HL-60 (cell line): ENCODE results near the gene CACYBP.

ENCODE experiments used
- DNase-seq, 2 experiments: peaks; one replicate each; pipeline ENCODE4 v3.0.0-alpha.2; 2010 to 2020; ENCODE audit warnings: low read depth in 1 of 2, low spot score in 1 of 2
- H3K27ac ChIP-seq: fragments of 250-450 bp; sonication (Bioruptor Pico); replicated peaks from 2 replicates; pipeline ENCODE4 v1.5.1; 2020; ENCODE audit warnings: mild to moderate bottlenecking, moderate library complexity
- H3K27me3 ChIP-seq: fragments of 250-450 bp; sonication (Bioruptor Pico); 2 replicates; pipeline ENCODE4 v1.5.1; 2021; ENCODE audit warnings: mild to moderate bottlenecking, moderate library complexity; ENCODE audit not compliant: insufficient read depth, poor library complexity, severe bottlenecking
- H3K4me3 ChIP-seq: replicated peaks from 2 replicates; pipeline ENCODE4 v1.5.1; 2011; ENCODE audit warnings: mild to moderate bottlenecking, control low read depth, low read length; ENCODE audit not compliant: insufficient read depth
- GABPA ChIP-seq: IDR thresholded peaks from 2 replicates; pipeline ENCODE4 v1.6.1; 2012; ENCODE audit warnings: low read depth
- POLR2AphosphoS5 ChIP-seq: IDR thresholded peaks from 2 replicates; pipeline ENCODE4 v1.6.1; 2012; ENCODE audit warnings: low read depth
- SPI1 ChIP-seq: IDR thresholded peaks from 2 replicates; pipeline ENCODE4 v1.6.1; 2012; ENCODE audit warnings: low read depth, mild to moderate bottlenecking, borderline replicate concordance
- TF ChIP-seq, protein P1 (sequence below): IDR thresholded peaks from one replicate; pipeline ENCODE4 v1.5.1; 2011; ENCODE audit warnings: low read length, control low read depth, inconsistent platforms; ENCODE audit not compliant: insufficient read depth
- TF ChIP-seq, protein P2 (sequence below): IDR thresholded peaks from 2 replicates; pipeline ENCODE4 v1.6.1; 2012; ENCODE audit warnings: low read depth; ENCODE audit not compliant: insufficient replicate concordance

The CACYBP gene

DNA sequence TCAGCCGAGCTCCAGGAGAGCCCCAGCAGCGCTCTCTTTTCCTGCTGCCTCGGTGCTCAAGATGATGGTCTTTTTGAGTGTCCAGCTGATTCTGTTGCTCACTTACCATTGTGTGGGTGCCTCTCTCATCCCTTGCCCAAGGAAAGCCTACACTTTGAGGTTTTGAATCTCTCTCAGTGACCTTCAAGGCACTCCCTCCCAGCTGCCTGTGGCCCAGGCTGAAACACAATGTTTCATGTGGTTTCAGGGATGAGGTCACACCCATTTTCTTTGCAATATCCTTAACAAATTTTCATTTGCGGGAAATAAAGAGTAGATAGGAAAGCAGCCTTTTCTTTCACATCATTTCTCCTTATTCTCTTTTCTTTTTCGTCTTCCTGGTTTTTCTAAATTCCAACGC is 36.1 kb downstream of the CACYBP start:
- DNase-seq, result no peak
- H3K4me3 ChIP-seq, result no peak overlapping the region
- TF ChIP-seq, protein P1, sequence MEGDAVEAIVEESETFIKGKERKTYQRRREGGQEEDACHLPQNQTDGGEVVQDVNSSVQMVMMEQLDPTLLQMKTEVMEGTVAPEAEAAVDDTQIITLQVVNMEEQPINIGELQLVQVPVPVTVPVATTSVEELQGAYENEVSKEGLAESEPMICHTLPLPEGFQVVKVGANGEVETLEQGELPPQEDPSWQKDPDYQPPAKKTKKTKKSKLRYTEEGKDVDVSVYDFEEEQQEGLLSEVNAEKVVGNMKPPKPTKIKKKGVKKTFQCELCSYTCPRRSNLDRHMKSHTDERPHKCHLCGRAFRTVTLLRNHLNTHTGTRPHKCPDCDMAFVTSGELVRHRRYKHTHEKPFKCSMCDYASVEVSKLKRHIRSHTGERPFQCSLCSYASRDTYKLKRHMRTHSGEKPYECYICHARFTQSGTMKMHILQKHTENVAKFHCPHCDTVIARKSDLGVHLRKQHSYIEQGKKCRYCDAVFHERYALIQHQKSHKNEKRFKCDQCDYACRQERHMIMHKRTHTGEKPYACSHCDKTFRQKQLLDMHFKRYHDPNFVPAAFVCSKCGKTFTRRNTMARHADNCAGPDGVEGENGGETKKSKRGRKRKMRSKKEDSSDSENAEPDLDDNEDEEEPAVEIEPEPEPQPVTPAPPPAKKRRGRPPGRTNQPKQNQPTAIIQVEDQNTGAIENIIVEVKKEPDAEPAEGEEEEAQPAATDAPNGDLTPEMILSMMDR, result no peak
- TF ChIP-seq GABPA (no peak), SPI1 (no peak), POLR2AphosphoS5 (no peak)
- TF ChIP-seq, protein P2, sequence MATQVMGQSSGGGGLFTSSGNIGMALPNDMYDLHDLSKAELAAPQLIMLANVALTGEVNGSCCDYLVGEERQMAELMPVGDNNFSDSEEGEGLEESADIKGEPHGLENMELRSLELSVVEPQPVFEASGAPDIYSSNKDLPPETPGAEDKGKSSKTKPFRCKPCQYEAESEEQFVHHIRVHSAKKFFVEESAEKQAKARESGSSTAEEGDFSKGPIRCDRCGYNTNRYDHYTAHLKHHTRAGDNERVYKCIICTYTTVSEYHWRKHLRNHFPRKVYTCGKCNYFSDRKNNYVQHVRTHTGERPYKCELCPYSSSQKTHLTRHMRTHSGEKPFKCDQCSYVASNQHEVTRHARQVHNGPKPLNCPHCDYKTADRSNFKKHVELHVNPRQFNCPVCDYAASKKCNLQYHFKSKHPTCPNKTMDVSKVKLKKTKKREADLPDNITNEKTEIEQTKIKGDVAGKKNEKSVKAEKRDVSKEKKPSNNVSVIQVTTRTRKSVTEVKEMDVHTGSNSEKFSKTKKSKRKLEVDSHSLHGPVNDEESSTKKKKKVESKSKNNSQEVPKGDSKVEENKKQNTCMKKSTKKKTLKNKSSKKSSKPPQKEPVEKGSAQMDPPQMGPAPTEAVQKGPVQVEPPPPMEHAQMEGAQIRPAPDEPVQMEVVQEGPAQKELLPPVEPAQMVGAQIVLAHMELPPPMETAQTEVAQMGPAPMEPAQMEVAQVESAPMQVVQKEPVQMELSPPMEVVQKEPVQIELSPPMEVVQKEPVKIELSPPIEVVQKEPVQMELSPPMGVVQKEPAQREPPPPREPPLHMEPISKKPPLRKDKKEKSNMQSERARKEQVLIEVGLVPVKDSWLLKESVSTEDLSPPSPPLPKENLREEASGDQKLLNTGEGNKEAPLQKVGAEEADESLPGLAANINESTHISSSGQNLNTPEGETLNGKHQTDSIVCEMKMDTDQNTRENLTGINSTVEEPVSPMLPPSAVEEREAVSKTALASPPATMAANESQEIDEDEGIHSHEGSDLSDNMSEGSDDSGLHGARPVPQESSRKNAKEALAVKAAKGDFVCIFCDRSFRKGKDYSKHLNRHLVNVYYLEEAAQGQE, result no peak
- H3K27ac ChIP-seq, result no peak overlapping the region
- H3K27me3 ChIP-seq, result no peaks in the 10 kb centered on the region

DNA sequence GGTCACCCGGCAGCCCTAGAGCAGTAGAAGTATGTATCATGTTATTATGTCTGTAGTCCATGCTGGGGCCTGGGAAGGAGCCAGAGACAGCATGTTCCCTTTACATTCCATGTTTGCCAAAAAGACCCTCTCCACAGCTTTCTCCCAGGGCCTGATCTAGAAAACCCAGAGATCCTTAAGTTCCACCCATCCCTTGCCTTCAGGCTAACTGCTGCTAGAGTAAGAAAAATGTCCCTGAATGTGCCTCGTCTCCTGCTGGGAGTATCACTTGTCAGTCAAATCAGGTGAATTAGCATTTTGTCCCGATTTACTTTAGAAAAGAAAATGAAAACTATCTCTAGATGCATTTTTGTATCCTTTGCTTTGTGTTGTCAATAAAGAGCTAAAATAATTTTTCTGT is 36.7 kb downstream of the CACYBP start:
- Histone ChIP-seq H3K4me3 (no peak overlapping the region), H3K27me3 (no peaks in the 10 kb centered on the region), H3K27ac (no peak overlapping the region)
- no peak for TF ChIP-seq POLR2AphosphoS5
- TF ChIP-seq SPI1, result no peak
- TF ChIP-seq, protein P1, result no peak
- no peak for TF ChIP-seq GABPA
- TF ChIP-seq, protein P2, result no peak
- DNase-seq, result no peak

DNA sequence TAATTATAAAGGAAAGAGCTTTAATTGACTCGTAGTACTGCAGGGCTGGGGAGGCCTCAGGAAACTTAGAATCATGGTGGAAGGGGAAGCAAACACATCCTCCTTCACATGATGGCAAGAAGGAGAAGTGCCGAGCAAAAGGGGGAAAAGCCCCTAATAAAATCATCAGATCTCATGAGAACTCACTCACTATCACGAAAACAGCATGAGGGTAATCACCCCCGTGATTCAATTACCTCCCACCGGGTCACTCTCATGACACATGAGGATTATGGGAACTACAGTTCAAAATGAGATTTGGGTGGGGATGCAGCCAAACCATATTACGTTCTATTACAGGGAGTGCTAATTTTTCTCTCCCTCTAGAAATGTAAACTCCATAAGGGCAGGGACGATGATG is 37.7 kb downstream of the CACYBP start:
- Histone ChIP-seq H3K4me3 (no peak overlapping the region), H3K27me3 (no peaks in the 10 kb centered on the region), H3K27ac (no peak overlapping the region)
- TF ChIP-seq POLR2AphosphoS5 (no peak), SPI1 (peak; percentile 12; the same call in 1 of the 2 replicates), GABPA (no peak)
- TF ChIP-seq, protein P1, result no peak
- TF ChIP-seq, protein P2, result no peak
- no peak for DNase-seq
